ENCODE data around the gene UGT3A1.

DNA sequence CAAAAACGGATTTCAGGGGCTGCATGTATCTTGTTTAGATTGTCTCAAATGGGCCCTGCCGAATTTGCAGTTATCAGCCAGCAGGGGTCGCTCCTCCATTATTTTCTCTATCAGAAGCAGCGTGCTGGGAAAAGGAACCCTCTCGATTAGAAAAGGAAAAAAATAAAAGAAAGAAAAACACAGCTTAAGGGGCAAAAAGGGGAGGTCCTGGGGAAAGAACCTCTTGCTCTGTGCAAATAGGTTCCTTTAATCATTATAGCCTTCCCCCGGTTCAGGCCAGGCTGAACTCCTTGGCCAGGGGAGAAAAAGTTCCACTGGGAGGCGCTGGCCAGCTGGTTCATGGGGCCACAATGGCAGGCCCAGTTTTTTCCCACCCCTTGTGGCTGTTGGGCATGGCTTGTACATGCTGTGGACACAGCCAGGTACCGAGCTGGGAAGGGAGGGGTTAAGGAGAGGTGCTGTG is 27.8 kb downstream of the UGT3A1 start:
- TF ChIP-seq, protein P1, sequence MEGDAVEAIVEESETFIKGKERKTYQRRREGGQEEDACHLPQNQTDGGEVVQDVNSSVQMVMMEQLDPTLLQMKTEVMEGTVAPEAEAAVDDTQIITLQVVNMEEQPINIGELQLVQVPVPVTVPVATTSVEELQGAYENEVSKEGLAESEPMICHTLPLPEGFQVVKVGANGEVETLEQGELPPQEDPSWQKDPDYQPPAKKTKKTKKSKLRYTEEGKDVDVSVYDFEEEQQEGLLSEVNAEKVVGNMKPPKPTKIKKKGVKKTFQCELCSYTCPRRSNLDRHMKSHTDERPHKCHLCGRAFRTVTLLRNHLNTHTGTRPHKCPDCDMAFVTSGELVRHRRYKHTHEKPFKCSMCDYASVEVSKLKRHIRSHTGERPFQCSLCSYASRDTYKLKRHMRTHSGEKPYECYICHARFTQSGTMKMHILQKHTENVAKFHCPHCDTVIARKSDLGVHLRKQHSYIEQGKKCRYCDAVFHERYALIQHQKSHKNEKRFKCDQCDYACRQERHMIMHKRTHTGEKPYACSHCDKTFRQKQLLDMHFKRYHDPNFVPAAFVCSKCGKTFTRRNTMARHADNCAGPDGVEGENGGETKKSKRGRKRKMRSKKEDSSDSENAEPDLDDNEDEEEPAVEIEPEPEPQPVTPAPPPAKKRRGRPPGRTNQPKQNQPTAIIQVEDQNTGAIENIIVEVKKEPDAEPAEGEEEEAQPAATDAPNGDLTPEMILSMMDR (IDR thresholded peaks at IDR 0.05): peak in 2 of 3 experiments; percentile 53 to 54
- TF ChIP-seq POLR2A (IDR thresholded peaks at IDR 0.05): no peak
